IPS-20b (cell line): ENCODE results near the gene NR6A1.
"Not testable (repeated sequence)": the region's sequence is repeated elsewhere in the genome, so short reads cannot be mapped to it uniquely, and the experiment has no call there.

Experiments
- H3K27ac ChIP-seq: one replicate; pipeline ENCODE4 v1.5.1; 2013; ENCODE audit warnings: low read length
- H3K27me3 ChIP-seq: 2 replicates; pipeline ENCODE4 v1.6.1; 2013; ENCODE audit warnings: mild to moderate bottlenecking, low read length, inconsistent platforms; ENCODE audit not compliant: insufficient read depth
- H3K36me3 ChIP-seq: 2 replicates; pipeline ENCODE4 v1.6.1; 2013; ENCODE audit warnings: low read depth, mild to moderate bottlenecking, inconsistent platforms, low read length, moderate library complexity; ENCODE audit not compliant: insufficient read depth
- H3K4me1 ChIP-seq: 2 replicates; pipeline ENCODE4 v1.6.1; 2013; ENCODE audit warnings: mild to moderate bottlenecking, control low read depth, inconsistent platforms, low read length, moderate library complexity; ENCODE audit not compliant: insufficient read depth
- H3K4me3 ChIP-seq: 2 replicates; pipeline ENCODE4 v1.5.1; 2013; ENCODE audit warnings: mild to moderate bottlenecking, low read length, inconsistent platforms
- H3K9ac ChIP-seq: 2 replicates; pipeline ENCODE4 v1.6.1; 2013; ENCODE audit warnings: low read depth, mild to moderate bottlenecking, inconsistent platforms, low read length, moderate library complexity
- H3K9me3 ChIP-seq: 2 replicates; pipeline ENCODE4 v1.6.1; 2013; ENCODE audit warnings: mild to moderate bottlenecking, low read depth, low read length, inconsistent platforms; ENCODE audit not compliant: insufficient read depth

NR6A1 gene

GRCh38 chr9:124749781-124750180 lies 21.3 kb downstream of the NR6A1 start:
- no peaks in the 10 kb centered on the region for H3K9me3 ChIP-seq
- no peaks in the 10 kb centered on the region for H3K27me3 ChIP-seq
- no peak overlapping the region for H3K9ac ChIP-seq
- H3K4me1 ChIP-seq: peaks cover 32% of the 10 kb centered on the region; the same call in 1 of the 2 replicates
- H3K4me3 ChIP-seq: no peak overlapping the region
- no peak overlapping the region for H3K27ac ChIP-seq
- H3K36me3 ChIP-seq: no peaks in the 10 kb centered on the region

GRCh38 chr9:124749284-124749683 lies 21.8 kb downstream of the NR6A1 start:
- no peaks in the 10 kb centered on the region for H3K9me3 ChIP-seq
- no peak overlapping the region for H3K4me3 ChIP-seq
- no peaks in the 10 kb centered on the region for H3K27me3 ChIP-seq
- peaks cover 27% of the 10 kb centered on the region; the same call in 1 of the 2 replicates for H3K4me1 ChIP-seq
- no peak overlapping the region for H3K9ac ChIP-seq
- H3K27ac ChIP-seq: no peak overlapping the region
- no peaks in the 10 kb centered on the region for H3K36me3 ChIP-seq

- Histone ChIP-seq H3K9ac (no peak overlapping the region), H3K27ac (no peak overlapping the region), H3K4me3 (no peak overlapping the region), H3K4me1 (peaks cover 20% of the 10 kb centered on the region; the same call in 1 of the 2 replicates), H3K27me3 (no peaks in the 10 kb centered on the region), H3K9me3 (no peaks in the 10 kb centered on the region), H3K36me3 (no peaks in the 10 kb centered on the region)
Observed at GRCh38 chr9:124747065-124747464, 24.0 kb downstream of the NR6A1 start.

- peaks cover 14% of the 10 kb centered on the region; the same call in 1 of the 2 replicates for H3K4me1 ChIP-seq
- H3K36me3 ChIP-seq: peaks cover 9% of the 10 kb centered on the region; the same call in 1 of the 2 replicates
- H3K9me3 ChIP-seq: no peaks in the 10 kb centered on the region
- no peak overlapping the region for H3K27ac ChIP-seq
- H3K4me3 ChIP-seq: no peak overlapping the region
- H3K9ac ChIP-seq: no peak overlapping the region
- no peaks in the 10 kb centered on the region for H3K27me3 ChIP-seq
Observed at GRCh38 chr9:124743686-124744348, 27.3 kb downstream of the NR6A1 start.

GRCh38 chr9:124742940-124743339 lies 28.2 kb downstream of the NR6A1 start:
- H3K36me3 ChIP-seq: peaks cover 9% of the 10 kb centered on the region; the same call in 1 of the 2 replicates
- H3K27me3 ChIP-seq: no peaks in the 10 kb centered on the region
- no peak overlapping the region for H3K27ac ChIP-seq
- peaks cover 11% of the 10 kb centered on the region; the same call in 1 of the 2 replicates for H3K4me1 ChIP-seq
- no peaks in the 10 kb centered on the region for H3K9me3 ChIP-seq
- no peak overlapping the region for H3K4me3 ChIP-seq
- no peak overlapping the region for H3K9ac ChIP-seq

- Histone ChIP-seq H3K4me1 (peaks cover 6% of the 10 kb centered on the region; the same call in 1 of the 2 replicates), H3K27me3 (no peaks in the 10 kb centered on the region), H3K27ac (no peak overlapping the region), H3K9me3 (no peaks in the 10 kb centered on the region), H3K9ac (no peak overlapping the region), H3K4me3 (no peak overlapping the region), H3K36me3 (peaks cover 15% of the 10 kb centered on the region; the same call in 1 of the 2 replicates)
Observed at GRCh38 chr9:124741662-124742061, 29.4 kb downstream of the NR6A1 start.

- Histone ChIP-seq H3K9me3 (no peaks in the 10 kb centered on the region), H3K4me1 (peaks cover 6% of the 10 kb centered on the region; the same call in 1 of the 2 replicates), H3K27ac (no peak overlapping the region), H3K27me3 (no peaks in the 10 kb centered on the region), H3K4me3 (no peak overlapping the region), H3K36me3 (peaks cover 18% of the 10 kb centered on the region; the same call in 1 of the 2 replicates), H3K9ac (no peak overlapping the region)
Observed at GRCh38 chr9:124741149-124741548, 30.0 kb downstream of the NR6A1 start.

- no peak overlapping the region for H3K27ac ChIP-seq
Observed at GRCh38 chr9:124739360-124739759, 31.8 kb downstream of the NR6A1 start.

GRCh38 chr9:124738075-124738474 lies 33.0 kb downstream of the NR6A1 start:
- not testable (repeated sequence) for H3K4me3 ChIP-seq, H3K27ac ChIP-seq, H3K9me3 ChIP-seq, H3K9ac ChIP-seq, H3K27me3 ChIP-seq
- peaks cover 25% of the 10 kb centered on the region; the same call in 1 of the 2 replicates for H3K36me3 ChIP-seq
- peaks cover 18% of the 10 kb centered on the region; the same call in 1 of the 2 replicates for H3K4me1 ChIP-seq

More at GRCh38 chr9:124739360-124739759, 31.8 kb downstream of the NR6A1 start:
- no peaks in the 10 kb centered on the region for H3K9me3 ChIP-seq
- no peak overlapping the region for H3K4me3 ChIP-seq
- no peak overlapping the region for H3K9ac ChIP-seq
- H3K36me3 ChIP-seq: peaks cover 18% of the 10 kb centered on the region; the same call in 1 of the 2 replicates
- peaks cover 19% of the 10 kb centered on the region; the same call in 1 of the 2 replicates for H3K4me1 ChIP-seq
- no peaks in the 10 kb centered on the region for H3K27me3 ChIP-seq

GRCh38 chr9:124735121-124735520 lies 36.0 kb downstream of the NR6A1 start:
- H3K27ac ChIP-seq: no peak overlapping the region
- peak overlapping the region; percentile 16; the same call in 1 of the 2 replicates for H3K9ac ChIP-seq
- H3K4me3 ChIP-seq: no peak overlapping the region
- H3K4me1 ChIP-seq: peaks cover 15% of the 10 kb centered on the region; the same call in 1 of the 2 replicates
- H3K36me3 ChIP-seq: peaks cover 49% of the 10 kb centered on the region
- H3K27me3 ChIP-seq: no peaks in the 10 kb centered on the region
- H3K9me3 ChIP-seq: no peaks in the 10 kb centered on the region

- H3K9me3 ChIP-seq, H3K27ac ChIP-seq, H3K4me3 ChIP-seq, H3K27me3 ChIP-seq: not testable (repeated sequence)
- Histone ChIP-seq H3K9ac (peak overlapping the region; percentile 16; the same call in 1 of the 2 replicates), H3K36me3 (peaks cover 47% of the 10 kb centered on the region), H3K4me1 (peaks cover 15% of the 10 kb centered on the region; the same call in 1 of the 2 replicates)
Observed at GRCh38 chr9:124734741-124735083, 36.4 kb downstream of the NR6A1 start.
